RWPE2 (cell line): ENCODE data around the gene TADA2B.

Experiments used
- ATAC-seq: fragments of 200-7000 bp; cut with Tn5 transposase; 3 replicates; pipeline ENCODE4 v1.9.1; 2021; ENCODE audit warnings: low read depth
- DNase-seq: peaks from one replicate; pipeline ENCODE4 v3.0.0-alpha.2; 2020; ENCODE audit warnings: low spot score
- H3K27ac ChIP-seq: fragments of 450-650 bp; 2 replicates; pipeline ENCODE4 v1.5.1; 2017; ENCODE audit warnings: mild to moderate bottlenecking; ENCODE audit not compliant: poor library complexity, severe bottlenecking
- H3K27me3 ChIP-seq: fragments of 250-450 bp; sonication (Bioruptor Pico); 2 replicates; pipeline ENCODE4 v1.5.1; 2021; ENCODE audit warnings: mild to moderate bottlenecking, moderate library complexity; ENCODE audit not compliant: insufficient read depth, poor library complexity, severe bottlenecking
- H3K36me3 ChIP-seq: fragments of 250-450 bp; sonication (Bioruptor Pico); 2 replicates; pipeline ENCODE4 v1.5.1; 2020; ENCODE audit warnings: low read depth, mild to moderate bottlenecking, moderate library complexity
- H3K4me1 ChIP-seq: fragments of 250-450 bp; sonication (Bioruptor Pico); 2 replicates; pipeline ENCODE4 v1.5.1; 2021; ENCODE audit warnings: mild to moderate bottlenecking, moderate library complexity; ENCODE audit not compliant: insufficient read depth, poor library complexity, severe bottlenecking
- H3K4me3 ChIP-seq: fragments of 250-450 bp; sonication (Bioruptor Pico); 2 replicates; pipeline ENCODE4 v1.5.1; 2021; ENCODE audit warnings: mild to moderate bottlenecking, moderate library complexity; ENCODE audit not compliant: severe bottlenecking
- H3K9me3 ChIP-seq: fragments of 250-450 bp; sonication (Bioruptor Pico); 2 replicates; pipeline ENCODE4 v1.5.1; 2021; ENCODE audit warnings: mild to moderate bottlenecking, moderate library complexity; ENCODE audit not compliant: severe bottlenecking
- CTCF ChIP-seq: fragments of 450-650 bp; IDR thresholded peaks from one replicate; pipeline ENCODE4 v1.5.1; 2017; ENCODE audit warnings: mild to moderate bottlenecking, moderate library complexity; ENCODE audit not compliant: poor library complexity, severe bottlenecking

The TADA2B gene

DNA sequence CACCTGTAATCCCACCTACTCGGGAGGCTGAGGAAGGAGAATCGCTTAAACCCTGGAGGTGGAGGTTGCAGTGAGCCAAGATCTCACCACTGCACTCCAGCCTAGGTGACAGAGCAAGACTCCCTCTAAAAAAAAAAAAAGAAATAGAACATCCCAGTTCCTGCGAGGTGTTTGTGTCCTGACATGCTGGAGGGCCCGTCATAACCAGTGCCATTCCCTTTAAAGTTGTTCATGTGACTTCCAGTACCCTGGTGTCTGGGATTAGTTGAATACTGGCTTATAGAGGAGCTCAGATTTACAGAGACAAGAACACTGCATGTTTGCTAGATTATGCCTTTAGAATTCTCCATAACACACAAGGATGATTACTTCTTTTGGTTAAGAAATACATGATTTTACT is 37.6 kb upstream of the TADA2B start:
- H3K36me3 ChIP-seq, result peaks cover 89% of the 10 kb centered on the region

GRCh38 chr4:7006411-7006810 is 36.8 kb upstream of the TADA2B start:
- Histone ChIP-seq H3K4me3 (no peak overlapping the region), H3K27ac (peak overlapping the region; percentile 87), H3K9me3 (no peaks in the 10 kb centered on the region), H3K36me3 (peaks cover 89% of the 10 kb centered on the region), H3K4me1 (peaks cover 46% of the 10 kb centered on the region), H3K27me3 (no peaks in the 10 kb centered on the region)
- no peak for ATAC-seq
- no peak for DNase-seq
- TF ChIP-seq CTCF, result no peak

More for the DNA sequence above, 37.6 kb upstream of the TADA2B start:
- no peak for ATAC-seq
- Histone ChIP-seq H3K4me1 (peaks cover 46% of the 10 kb centered on the region), H3K27ac (peak overlapping the region; percentile 87), H3K27me3 (no peaks in the 10 kb centered on the region), H3K9me3 (no peaks in the 10 kb centered on the region), H3K4me3 (no peak overlapping the region)
- DNase-seq, result no peak
- no peak for TF ChIP-seq CTCF

- peaks cover 38% of the 10 kb centered on the region for H3K4me1 ChIP-seq
- H3K27ac ChIP-seq, result peak overlapping the region; percentile 11
- H3K4me3 ChIP-seq, result no peak overlapping the region
- H3K27me3 ChIP-seq, result no peaks in the 10 kb centered on the region
- ATAC-seq (no peak), DNase-seq (no peak)
- H3K36me3 ChIP-seq, result peaks cover 89% of the 10 kb centered on the region
- no peaks in the 10 kb centered on the region for H3K9me3 ChIP-seq
- no peak for TF ChIP-seq CTCF
Measured at GRCh38 chr4:7007142-7007907, 35.8 kb upstream of the TADA2B start.

- H3K4me1 ChIP-seq, result peaks cover 32% of the 10 kb centered on the region
- TF ChIP-seq CTCF, result no peak
- peak overlapping the region; percentile 11 for H3K27ac ChIP-seq
- ATAC-seq (no peak), DNase-seq (no peak)
- peaks cover 89% of the 10 kb centered on the region for H3K36me3 ChIP-seq
- no peaks in the 10 kb centered on the region for H3K9me3 ChIP-seq
- H3K4me3 ChIP-seq, result no peak overlapping the region
- H3K27me3 ChIP-seq, result no peaks in the 10 kb centered on the region
Measured at GRCh38 chr4:7007944-7008343, 35.2 kb upstream of the TADA2B start.

GRCh38 chr4:7009564-7009963 is 33.6 kb upstream of the TADA2B start:
- DNase-seq (no peak), ATAC-seq (no peak)
- Histone ChIP-seq H3K4me3 (no peak overlapping the region), H3K4me1 (peaks cover 19% of the 10 kb centered on the region), H3K27ac (no peak overlapping the region), H3K36me3 (peaks cover 100% of the 10 kb centered on the region), H3K27me3 (no peaks in the 10 kb centered on the region), H3K9me3 (no peaks in the 10 kb centered on the region)
- TF ChIP-seq CTCF, result no peak
